GM19468 (cell line): ENCODE measurements around the gene NRG2.

ENCODE experiments used
- ATAC-seq: cut with Tn5 transposase; IDR thresholded peaks from one replicate; pipeline ENCODE4 v1.9.1; 2021; ENCODE audit warnings: mild to moderate bottlenecking, moderate library complexity, moderate number of reproducible peaks; ENCODE audit not compliant: unreplicated experiment; ENCODE audit errors: extremely low read depth

The NRG2 gene

DNA sequence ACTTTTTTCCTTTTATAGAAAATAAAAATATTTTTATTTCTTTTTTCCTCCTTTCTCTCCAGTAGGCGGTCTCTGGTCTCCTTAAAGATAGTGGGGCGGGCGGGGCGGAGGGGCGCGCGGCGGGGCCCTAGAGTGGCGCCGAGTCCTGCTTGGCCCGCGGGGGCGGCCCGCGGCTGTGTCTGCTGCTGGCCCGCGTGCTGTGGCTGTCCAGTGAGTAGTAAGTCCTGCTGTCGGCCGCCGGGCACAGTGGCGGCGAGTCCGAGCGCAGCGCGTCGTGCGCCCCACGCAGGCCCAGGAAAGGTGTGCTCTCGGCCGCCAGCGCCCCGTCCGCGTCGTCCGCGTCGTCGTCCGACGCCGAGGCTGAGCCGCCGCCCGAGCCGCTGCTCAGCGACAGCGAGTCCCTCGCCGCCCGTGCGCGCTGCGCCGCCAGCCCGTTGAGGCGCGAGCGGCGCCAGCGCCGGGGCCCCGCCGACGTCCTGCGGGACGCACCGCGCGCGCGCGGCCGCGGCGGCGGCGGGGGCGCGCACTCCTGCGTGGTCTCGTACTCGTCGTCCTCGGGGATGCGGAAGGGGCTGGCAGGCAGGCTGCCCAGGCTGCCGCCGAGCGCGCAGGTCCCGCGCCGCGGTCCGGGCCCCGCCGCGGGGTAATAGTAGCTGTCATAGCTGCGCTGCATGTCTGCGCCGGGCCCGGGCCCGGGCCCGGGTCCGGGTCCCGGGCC lies 195.2 kb downstream of the NRG2 start:
- ATAC-seq = peak; percentile 36

- ATAC-seq = no peak
Measured at GRCh38 chr5:139847091-139847490, 196.0 kb downstream of the NRG2 start.

GRCh38 chr5:139845846-139846681 lies 197.0 kb downstream of the NRG2 start:
- ATAC-seq = no peak

GRCh38 chr5:139844472-139845145 lies 198.5 kb downstream of the NRG2 start:
- ATAC-seq = no peak

- ATAC-seq = no peak
Measured at GRCh38 chr5:139843991-139844390, 199.1 kb downstream of the NRG2 start.

DNA sequence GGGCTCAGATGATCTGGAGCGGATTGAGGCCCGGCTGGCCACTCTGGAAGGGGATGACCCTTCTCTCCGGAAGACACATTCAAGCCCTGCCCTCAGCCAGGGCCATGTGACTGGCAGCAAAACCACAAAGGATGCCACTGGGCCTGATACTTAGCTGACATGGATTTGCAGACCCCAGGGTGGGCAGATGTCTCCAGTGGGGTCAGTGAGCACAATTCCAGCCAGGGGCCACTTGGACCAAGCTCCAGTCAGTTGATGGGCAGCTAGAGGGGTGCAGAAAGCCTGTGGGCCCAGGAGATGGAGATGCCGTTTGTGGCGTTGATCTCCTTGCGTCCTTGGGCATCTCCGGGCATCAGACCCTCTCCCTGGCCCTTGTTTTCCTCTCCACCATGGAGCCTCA lies 200.8 kb downstream of the NRG2 start:
- ATAC-seq = no peak

GRCh38 chr5:139841549-139841948 lies 201.6 kb downstream of the NRG2 start:
- ATAC-seq = no peak

GRCh38 chr5:139839918-139840317 lies 203.2 kb downstream of the NRG2 start:
- ATAC-seq = no peak

GRCh38 chr5:139839232-139839815 lies 203.8 kb downstream of the NRG2 start:
- ATAC-seq = no peak

DNA sequence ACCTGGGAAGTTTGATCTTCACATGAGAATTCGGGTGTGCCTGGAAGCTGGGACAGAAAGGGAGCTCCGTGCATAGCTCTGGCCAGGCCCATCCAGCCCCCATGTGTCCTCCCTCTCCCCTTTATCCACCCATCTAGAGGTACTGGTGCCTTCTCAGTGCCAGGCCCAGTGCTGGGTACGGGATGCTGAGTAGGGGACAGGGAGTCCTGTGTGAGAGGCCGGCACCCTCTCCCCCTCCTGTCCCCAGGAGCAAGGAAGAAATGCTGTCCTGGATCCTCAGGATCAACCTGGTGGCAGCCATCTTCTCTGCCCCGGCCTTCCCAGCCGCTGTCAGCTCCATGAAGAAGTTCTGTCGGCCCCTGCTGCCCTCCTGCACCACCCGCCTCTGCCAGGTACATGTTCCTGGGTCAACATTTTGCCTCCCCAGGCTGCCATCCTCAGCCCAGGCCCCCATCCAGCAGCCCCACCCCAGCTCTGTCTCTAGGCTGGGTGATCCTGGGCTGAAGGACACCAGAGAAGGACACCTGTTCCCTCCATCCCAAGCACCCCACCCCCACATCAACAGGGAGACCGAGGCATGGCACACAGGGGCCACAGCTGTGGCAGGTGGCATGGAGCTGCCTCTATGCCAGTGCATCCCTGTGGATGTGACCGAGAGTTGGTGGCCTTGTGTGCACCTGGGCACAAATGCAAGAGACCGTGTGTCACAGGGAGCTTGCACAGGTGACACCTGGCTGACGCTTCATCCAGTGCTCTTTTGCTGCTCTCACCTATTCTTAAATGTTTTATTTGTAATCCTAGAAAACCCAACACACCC lies 204.5 kb downstream of the NRG2 start:
- no peak for ATAC-seq

GRCh38 chr5:139837711-139838380 lies 205.3 kb downstream of the NRG2 start:
- no peak for ATAC-seq

DNA sequence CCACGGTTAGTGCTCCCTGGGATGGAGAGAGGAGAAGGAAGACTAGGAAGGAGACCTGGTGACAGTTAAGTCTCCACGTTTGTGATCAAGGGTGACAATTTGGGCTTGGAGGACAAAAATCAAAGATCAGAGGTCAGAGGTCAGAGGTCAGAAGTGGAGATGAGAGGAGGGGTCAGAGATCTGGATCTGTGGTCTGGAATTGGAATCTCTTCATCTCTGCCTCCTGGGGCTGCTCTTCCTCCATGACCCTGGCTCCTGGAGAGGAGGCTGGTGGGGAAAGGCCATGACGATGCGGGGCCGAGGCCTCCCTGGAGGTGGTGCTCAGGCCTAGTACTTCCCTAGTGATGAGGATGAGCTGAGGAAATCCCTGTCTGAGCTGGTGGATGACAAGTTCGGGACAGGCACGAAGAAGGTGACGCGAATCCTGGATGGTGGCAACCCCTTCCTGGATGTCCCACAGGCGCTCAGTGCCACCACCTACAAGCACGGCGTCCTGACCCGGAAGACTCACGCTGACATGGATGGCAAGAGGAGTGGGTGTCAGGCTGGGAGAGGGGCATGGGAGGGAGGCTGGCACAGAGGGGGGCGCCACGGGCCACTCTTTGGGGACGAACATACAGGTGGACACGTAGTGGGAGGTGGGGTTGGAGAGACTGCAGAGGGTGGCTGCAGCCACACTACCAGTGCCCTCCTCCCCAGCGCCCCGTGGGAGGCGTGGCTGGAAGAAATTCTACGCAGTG lies 206.5 kb downstream of the NRG2 start:
- no peak for ATAC-seq

- ATAC-seq = no peak
Measured at GRCh38 chr5:139835656-139836055, 207.4 kb downstream of the NRG2 start.

DNA sequence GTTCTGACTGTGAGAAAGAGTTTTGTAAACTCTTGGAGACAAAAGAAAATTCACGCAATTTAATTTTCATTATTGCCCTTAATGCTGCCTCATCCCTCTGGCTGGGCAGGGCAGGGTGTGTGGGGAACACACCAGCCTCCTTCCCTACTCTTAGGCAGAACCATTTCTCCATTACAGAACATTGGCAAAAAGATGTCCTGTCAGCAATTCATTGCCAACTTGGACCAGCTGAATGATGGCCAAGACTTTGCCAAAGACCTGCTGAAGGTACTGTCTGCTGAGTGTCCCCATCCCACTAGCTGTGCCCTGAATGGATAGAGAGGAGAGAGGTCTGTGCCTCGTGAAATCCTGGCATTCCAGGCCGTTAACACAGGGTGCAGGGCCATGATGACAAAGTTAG lies 209.6 kb downstream of the NRG2 start:
- no peak for ATAC-seq

GRCh38 chr5:139831624-139832023 lies 211.5 kb downstream of the NRG2 start:
- ATAC-seq = no peak

- ATAC-seq = no peak
Measured at GRCh38 chr5:139829471-139829870, 213.6 kb downstream of the NRG2 start.

DNA sequence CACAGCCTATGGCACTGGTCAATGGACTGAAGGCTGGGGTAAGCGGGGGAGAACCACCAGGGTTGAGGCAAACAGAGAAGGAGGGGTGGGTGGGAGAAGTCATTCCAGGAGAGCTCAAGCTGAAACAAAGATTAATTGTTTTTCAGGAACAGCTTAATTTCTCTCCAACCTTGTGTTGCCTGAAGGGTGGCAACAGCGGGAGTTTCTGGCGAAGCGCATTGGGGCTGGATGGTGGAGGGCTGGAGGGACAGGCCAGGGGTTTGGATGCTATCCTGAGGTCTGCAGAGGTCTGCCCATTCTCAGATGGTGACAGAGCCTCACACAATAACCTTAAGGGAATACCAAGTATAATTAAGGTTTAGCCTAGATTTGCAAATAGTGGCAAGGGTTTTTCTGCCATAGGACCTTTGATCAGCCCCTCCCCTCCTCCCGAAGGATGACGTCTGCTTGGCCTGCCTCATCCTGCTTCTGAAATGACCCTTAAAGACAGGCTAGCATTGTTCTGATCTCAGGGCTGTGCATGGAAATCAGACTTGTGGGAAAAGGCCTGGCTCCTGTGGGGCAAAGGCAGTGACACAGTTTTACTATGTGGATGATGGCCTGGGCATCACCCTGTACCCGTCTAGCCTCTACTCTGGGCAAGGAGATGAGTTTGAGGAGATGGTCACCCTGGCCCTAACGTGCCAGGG lies 214.7 kb downstream of the NRG2 start:
- ATAC-seq = no peak

- no peak for ATAC-seq
Measured at GRCh38 chr5:139825690-139826089, 217.4 kb downstream of the NRG2 start.
